ENCODE results near the gene OR1D2.

The OR1D2 gene

DNA sequence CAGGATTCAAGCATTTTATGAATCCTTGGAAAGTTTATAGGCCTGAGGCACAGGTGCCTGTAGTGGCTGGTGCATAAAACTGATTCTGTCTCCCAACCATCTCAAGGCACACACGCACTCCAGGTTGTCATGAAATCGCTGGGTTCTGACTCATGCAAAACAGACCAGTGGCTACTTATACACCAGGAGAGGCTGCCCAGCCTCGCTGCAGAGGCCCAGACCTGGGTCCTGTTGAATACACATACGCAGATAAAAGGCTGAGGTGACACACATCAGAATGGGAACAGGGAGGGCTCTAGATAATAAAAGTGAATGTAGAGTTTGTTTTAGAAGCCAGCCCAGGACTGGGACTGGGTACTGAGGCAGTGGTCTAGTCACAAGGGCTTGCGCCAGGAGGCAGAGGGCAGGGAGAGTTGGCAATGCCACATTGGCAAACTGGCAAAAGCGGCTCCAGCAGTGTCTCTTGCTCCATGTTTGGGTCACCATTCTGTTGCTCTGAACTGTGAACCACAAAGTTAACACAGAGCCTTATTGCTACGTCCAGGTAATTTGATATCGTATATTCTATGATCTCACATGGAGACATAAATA, 54.4 kb downstream of the OR1D2 start:
- H3K4me2 ChIP-seq (ENCODE audit: low read length): peak overlapping the region; percentile 98
- H3K4me3 ChIP-seq (ENCODE audit: low read depth, low read length): peak overlapping the region; percentile 93
- H3K27ac ChIP-seq: no peak overlapping the region
- H3K4me1 ChIP-seq: no peaks in the 10 kb centered on the region
- H3K27me3 ChIP-seq (ENCODE audit: control insufficient read depth, insufficient read depth, low read length): no peaks in the 10 kb centered on the region
- no peaks in the 10 kb centered on the region for H3K9me3 ChIP-seq (ENCODE audit: control insufficient read depth, low read length)
- H3K9ac ChIP-seq: no peak overlapping the region
- no peaks in the 10 kb centered on the region for H3K79me2 ChIP-seq
- no peaks in the 10 kb centered on the region for H3K36me3 ChIP-seq (ENCODE audit: control insufficient read depth, insufficient read depth, low read length)
- H2AFZ ChIP-seq: peak overlapping the region; percentile 99
- TF ChIP-seq, protein P1, sequence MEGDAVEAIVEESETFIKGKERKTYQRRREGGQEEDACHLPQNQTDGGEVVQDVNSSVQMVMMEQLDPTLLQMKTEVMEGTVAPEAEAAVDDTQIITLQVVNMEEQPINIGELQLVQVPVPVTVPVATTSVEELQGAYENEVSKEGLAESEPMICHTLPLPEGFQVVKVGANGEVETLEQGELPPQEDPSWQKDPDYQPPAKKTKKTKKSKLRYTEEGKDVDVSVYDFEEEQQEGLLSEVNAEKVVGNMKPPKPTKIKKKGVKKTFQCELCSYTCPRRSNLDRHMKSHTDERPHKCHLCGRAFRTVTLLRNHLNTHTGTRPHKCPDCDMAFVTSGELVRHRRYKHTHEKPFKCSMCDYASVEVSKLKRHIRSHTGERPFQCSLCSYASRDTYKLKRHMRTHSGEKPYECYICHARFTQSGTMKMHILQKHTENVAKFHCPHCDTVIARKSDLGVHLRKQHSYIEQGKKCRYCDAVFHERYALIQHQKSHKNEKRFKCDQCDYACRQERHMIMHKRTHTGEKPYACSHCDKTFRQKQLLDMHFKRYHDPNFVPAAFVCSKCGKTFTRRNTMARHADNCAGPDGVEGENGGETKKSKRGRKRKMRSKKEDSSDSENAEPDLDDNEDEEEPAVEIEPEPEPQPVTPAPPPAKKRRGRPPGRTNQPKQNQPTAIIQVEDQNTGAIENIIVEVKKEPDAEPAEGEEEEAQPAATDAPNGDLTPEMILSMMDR (IDR thresholded peaks at IDR 0.05): no peak

DNA sequence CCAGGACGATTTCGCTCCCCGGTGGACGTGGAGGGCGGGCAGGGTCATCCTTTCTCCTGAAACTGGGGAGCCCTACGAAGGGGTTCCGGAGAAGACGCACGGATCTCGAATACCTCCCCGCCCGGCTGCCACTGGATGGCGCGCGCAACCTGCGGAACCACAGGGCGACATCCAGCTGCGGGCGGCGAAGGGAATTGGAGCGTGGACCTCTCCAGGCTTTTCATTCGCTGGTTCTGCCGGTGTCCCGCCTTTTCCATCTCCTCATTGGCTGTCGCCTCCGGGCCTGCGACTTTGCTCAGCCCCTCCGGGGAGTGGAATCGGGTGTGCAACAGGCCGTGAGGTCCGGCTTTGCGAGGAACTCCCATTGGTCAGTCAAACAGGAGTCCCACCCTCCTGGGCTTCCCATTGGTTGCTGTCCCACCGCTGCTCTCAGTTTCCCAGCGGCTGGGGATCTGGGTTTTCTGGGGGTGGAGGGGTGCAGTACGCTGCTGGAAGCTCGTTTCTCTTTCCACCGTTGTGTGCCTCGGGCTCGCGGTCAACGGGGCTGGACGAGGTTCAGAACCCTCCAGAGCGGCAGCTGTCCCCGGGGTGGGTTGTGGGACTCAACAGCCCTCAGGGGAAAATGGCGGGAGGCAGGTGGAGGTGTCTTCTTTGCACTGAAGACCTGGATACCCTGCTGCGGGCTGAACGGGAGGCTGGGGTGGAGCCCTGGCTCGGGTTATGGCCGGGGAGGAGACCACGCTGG, 55.3 kb downstream of the OR1D2 start:
- H3K27ac ChIP-seq: peak overlapping the region; percentile 65
- no peaks in the 10 kb centered on the region for H3K9me3 ChIP-seq (ENCODE audit: control insufficient read depth, low read length)
- peak overlapping the region; percentile 93 for H3K4me3 ChIP-seq (ENCODE audit: low read depth, low read length)
- H3K9ac ChIP-seq: no peak overlapping the region
- H3K27me3 ChIP-seq (ENCODE audit: control insufficient read depth, insufficient read depth, low read length): no peaks in the 10 kb centered on the region
- peak overlapping the region; percentile 99 for H2AFZ ChIP-seq
- peak overlapping the region; percentile 98 for H3K4me2 ChIP-seq (ENCODE audit: low read length)
- H3K79me2 ChIP-seq: no peaks in the 10 kb centered on the region
- H3K36me3 ChIP-seq (ENCODE audit: control insufficient read depth, insufficient read depth, low read length): no peaks in the 10 kb centered on the region
- TF ChIP-seq, protein P1 (IDR thresholded peaks at IDR 0.05): peak; percentile 86
- H3K4me1 ChIP-seq: no peaks in the 10 kb centered on the region

DNA sequence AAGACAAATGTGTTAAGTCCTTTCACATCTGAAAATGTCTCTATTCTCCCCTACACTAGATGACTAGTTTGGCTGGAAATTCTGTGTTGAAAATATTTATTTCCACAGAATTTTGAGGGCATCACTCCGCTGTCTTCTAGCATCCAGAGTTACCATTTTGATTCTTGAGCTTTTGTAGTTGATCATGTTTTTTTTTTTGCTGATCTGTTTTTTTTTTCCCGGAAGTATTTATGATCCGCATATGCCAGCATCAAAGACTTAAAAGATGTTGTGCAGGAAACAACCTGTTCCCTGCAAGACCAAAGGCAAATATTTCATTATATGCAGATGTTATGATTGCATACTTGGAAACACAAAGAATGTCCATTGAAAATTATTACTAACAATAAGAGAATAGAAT, 57.5 kb downstream of the OR1D2 start:
- H2AFZ ChIP-seq: no peak overlapping the region
- H3K79me2 ChIP-seq: no peaks in the 10 kb centered on the region
- H3K27ac ChIP-seq: no peak overlapping the region
- no peaks in the 10 kb centered on the region for H3K9me3 ChIP-seq (ENCODE audit: control insufficient read depth, low read length)
- no peak overlapping the region for H3K4me3 ChIP-seq (ENCODE audit: low read depth, low read length)
- TF ChIP-seq, protein P1 (IDR thresholded peaks at IDR 0.05): no peak
- no peak overlapping the region for H3K9ac ChIP-seq
- no peak overlapping the region for H3K4me2 ChIP-seq (ENCODE audit: low read length)
- no peaks in the 10 kb centered on the region for H3K4me1 ChIP-seq
- no peaks in the 10 kb centered on the region for H3K27me3 ChIP-seq (ENCODE audit: control insufficient read depth, insufficient read depth, low read length)
- no peaks in the 10 kb centered on the region for H3K36me3 ChIP-seq (ENCODE audit: control insufficient read depth, insufficient read depth, low read length)

DNA sequence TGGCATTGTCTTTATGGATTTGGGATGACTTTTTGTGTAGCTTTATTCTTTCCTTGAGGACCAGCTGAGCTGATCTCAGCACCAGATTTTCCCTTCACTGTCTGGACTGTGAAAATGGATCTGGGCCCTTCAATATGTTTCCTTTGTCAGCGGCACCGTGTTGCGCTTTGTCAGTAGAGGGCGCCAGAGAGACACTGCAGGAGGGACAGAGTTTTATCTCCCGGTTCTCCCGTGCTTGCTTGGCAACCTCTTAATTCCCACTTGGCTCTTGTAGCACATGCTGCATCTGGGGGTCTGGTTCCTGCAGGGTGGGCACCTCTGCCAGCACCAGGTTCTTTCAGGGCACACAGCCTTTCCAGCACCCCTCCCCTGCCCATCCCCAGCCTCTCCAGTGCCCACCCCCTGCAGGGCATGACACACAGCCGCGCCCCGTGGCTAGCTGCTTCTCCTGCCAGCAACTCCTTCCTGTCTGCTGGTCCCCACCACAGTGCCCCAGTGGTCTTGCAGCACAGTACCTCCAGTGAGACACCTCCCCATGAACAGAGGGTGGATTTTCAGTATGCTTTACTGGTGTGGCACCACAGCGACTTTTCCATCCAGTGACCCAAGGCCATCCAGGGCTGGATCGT, 60.4 kb downstream of the OR1D2 start:
- Histone ChIP-seq H3K4me3 (ENCODE audit: low read depth, low read length) (no peak overlapping the region), H3K9ac (no peak overlapping the region), H3K4me1 (peaks cover 3% of the 10 kb centered on the region), H3K36me3 (ENCODE audit: control insufficient read depth, insufficient read depth, low read length) (no peaks in the 10 kb centered on the region), H3K9me3 (ENCODE audit: control insufficient read depth, low read length) (no peaks in the 10 kb centered on the region), H3K27ac (no peak overlapping the region), H3K4me2 (ENCODE audit: low read length) (no peak overlapping the region), H3K79me2 (no peaks in the 10 kb centered on the region), H2AFZ (no peak overlapping the region), H3K27me3 (ENCODE audit: control insufficient read depth, insufficient read depth, low read length) (no peaks in the 10 kb centered on the region)
- TF ChIP-seq, protein P1 (IDR thresholded peaks at IDR 0.05): no peak
